HL-60 (cell line): ENCODE measurements around the gene GLIS1.
"Not testable (repeated sequence)": the region's sequence is repeated elsewhere in the genome, so short reads cannot be mapped to it uniquely, and the experiment has no call there.

Source experiments
- DNase-seq, 2 experiments: peaks; one replicate each; pipeline ENCODE4 v3.0.0-alpha.2; 2010 to 2020; ENCODE audit warnings: low read depth in 1 of 2, low spot score in 1 of 2
- H3K27ac ChIP-seq: fragments of 250-450 bp; sonication (Bioruptor Pico); replicated peaks from 2 replicates; pipeline ENCODE4 v1.5.1; 2020; ENCODE audit warnings: mild to moderate bottlenecking, moderate library complexity
- H3K27me3 ChIP-seq: fragments of 250-450 bp; sonication (Bioruptor Pico); 2 replicates; pipeline ENCODE4 v1.5.1; 2021; ENCODE audit warnings: mild to moderate bottlenecking, moderate library complexity; ENCODE audit not compliant: insufficient read depth, poor library complexity, severe bottlenecking
- H3K4me3 ChIP-seq: replicated peaks from 2 replicates; pipeline ENCODE4 v1.5.1; 2011; ENCODE audit warnings: mild to moderate bottlenecking, control low read depth, low read length; ENCODE audit not compliant: insufficient read depth
- GABPA ChIP-seq: IDR thresholded peaks from 2 replicates; pipeline ENCODE4 v1.6.1; 2012; ENCODE audit warnings: low read depth
- POLR2AphosphoS5 ChIP-seq: IDR thresholded peaks from 2 replicates; pipeline ENCODE4 v1.6.1; 2012; ENCODE audit warnings: low read depth
- REST ChIP-seq: IDR thresholded peaks from 2 replicates; pipeline ENCODE4 v1.6.1; 2012; ENCODE audit warnings: low read depth; ENCODE audit not compliant: insufficient replicate concordance
- SPI1 ChIP-seq: IDR thresholded peaks from 2 replicates; pipeline ENCODE4 v1.6.1; 2012; ENCODE audit warnings: low read depth, mild to moderate bottlenecking, borderline replicate concordance
- TF ChIP-seq, protein P1 (sequence below): IDR thresholded peaks from one replicate; pipeline ENCODE4 v1.5.1; 2011; ENCODE audit warnings: low read length, control low read depth, inconsistent platforms; ENCODE audit not compliant: insufficient read depth

Gene GLIS1

GRCh38 chr1:53763461-53763860 lies 24.5 kb upstream of the GLIS1 start:
- DNase-seq, result no peak
- Histone ChIP-seq H3K27ac (no peak overlapping the region), H3K4me3 (no peak overlapping the region), H3K27me3 (no peaks in the 10 kb centered on the region)
- TF ChIP-seq GABPA, result no peak
- no peak for TF ChIP-seq SPI1
- no peak for TF ChIP-seq REST
- TF ChIP-seq, protein P1, sequence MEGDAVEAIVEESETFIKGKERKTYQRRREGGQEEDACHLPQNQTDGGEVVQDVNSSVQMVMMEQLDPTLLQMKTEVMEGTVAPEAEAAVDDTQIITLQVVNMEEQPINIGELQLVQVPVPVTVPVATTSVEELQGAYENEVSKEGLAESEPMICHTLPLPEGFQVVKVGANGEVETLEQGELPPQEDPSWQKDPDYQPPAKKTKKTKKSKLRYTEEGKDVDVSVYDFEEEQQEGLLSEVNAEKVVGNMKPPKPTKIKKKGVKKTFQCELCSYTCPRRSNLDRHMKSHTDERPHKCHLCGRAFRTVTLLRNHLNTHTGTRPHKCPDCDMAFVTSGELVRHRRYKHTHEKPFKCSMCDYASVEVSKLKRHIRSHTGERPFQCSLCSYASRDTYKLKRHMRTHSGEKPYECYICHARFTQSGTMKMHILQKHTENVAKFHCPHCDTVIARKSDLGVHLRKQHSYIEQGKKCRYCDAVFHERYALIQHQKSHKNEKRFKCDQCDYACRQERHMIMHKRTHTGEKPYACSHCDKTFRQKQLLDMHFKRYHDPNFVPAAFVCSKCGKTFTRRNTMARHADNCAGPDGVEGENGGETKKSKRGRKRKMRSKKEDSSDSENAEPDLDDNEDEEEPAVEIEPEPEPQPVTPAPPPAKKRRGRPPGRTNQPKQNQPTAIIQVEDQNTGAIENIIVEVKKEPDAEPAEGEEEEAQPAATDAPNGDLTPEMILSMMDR, result no peak
- TF ChIP-seq POLR2AphosphoS5, result no peak

DNA sequence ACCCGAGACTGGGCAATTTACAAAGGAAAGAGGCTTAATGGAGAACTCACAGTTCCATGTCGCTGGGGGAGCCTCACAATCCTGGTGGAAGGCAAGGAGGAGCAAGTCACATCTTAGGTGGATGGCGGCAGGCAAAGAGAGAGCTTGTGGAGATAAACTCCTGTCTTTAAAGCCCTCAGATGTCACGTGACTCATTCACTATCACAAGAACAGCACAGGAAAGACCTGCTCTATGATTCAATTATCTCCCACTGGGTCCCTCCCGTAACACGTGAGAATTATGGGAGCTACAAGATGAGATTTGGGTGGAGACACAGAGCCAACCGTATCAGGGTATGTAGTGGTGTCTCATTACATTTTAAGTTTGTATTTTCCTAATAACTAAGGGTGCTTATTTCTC lies 21.5 kb upstream of the GLIS1 start:
- not testable (repeated sequence) for H3K27ac ChIP-seq, DNase-seq, H3K4me3 ChIP-seq, H3K27me3 ChIP-seq

- no peak for TF ChIP-seq SPI1
- no peak for TF ChIP-seq REST
- no peak for TF ChIP-seq POLR2AphosphoS5
- TF ChIP-seq, protein P1, result no peak
- TF ChIP-seq GABPA, result no peak
- H3K4me3 ChIP-seq, result no peak overlapping the region
- no peak overlapping the region for H3K27ac ChIP-seq
- no peak for DNase-seq
- H3K27me3 ChIP-seq, result no peaks in the 10 kb centered on the region
Measured at GRCh38 chr1:53755874-53756273, 16.9 kb upstream of the GLIS1 start.

- TF ChIP-seq SPI1, result no peak
- TF ChIP-seq, protein P1, result peak; percentile 58
- Histone ChIP-seq H3K4me3 (no peak overlapping the region), H3K27ac (no peak overlapping the region), H3K27me3 (no peaks in the 10 kb centered on the region)
- DNase-seq, result peak; percentile 17 to 42
Measured at GRCh38 chr1:53754484-53755312, 15.7 kb upstream of the GLIS1 start.
